HEK293 (cell line): ENCODE data around the gene HELLS.
"Not testable (repeated sequence)": the region's sequence is repeated elsewhere in the genome, so short reads cannot be mapped to it uniquely, and the experiment has no call there.

Experiments used
- BCL6B ChIP-seq: fragments of 450-650 bp; formaldehyde crosslinking; IDR thresholded peaks from 2 replicates; pipeline ENCODE4 v1.5.1; 2017; ENCODE audit warnings: missing biosample characterization, missing genetic modification characterization
- CTCF ChIP-seq: fragments of 450-650 bp; formaldehyde crosslinking; IDR thresholded peaks from 2 replicates; pipeline ENCODE4 v1.5.1; 2016; ENCODE audit warnings: missing biosample characterization, missing genetic modification characterization
- GLIS1 ChIP-seq: fragments of 450-650 bp; formaldehyde crosslinking; IDR thresholded peaks from 2 replicates; pipeline ENCODE4 v1.5.1; 2016; ENCODE audit warnings: missing biosample characterization, missing genetic modification characterization
- KLF9 ChIP-seq: fragments of 450-650 bp; formaldehyde crosslinking; IDR thresholded peaks from 2 replicates; pipeline ENCODE4 v1.5.1; 2016; ENCODE audit warnings: missing biosample characterization, missing genetic modification characterization, low read depth
- TCF7L2 ChIP-seq: IDR thresholded peaks from 2 replicates; pipeline ENCODE4 v1.6.1; 2011; ENCODE audit warnings: low read depth, mild to moderate bottlenecking, inconsistent platforms, low read length, moderate library complexity, borderline replicate concordance
- ZNF121 ChIP-seq: fragments of 450-650 bp; formaldehyde crosslinking; IDR thresholded peaks from 2 replicates; pipeline ENCODE4 v1.5.1; 2016; ENCODE audit warnings: missing biosample characterization, missing genetic modification characterization
- ZNF16 ChIP-seq: fragments of 450-650 bp; formaldehyde crosslinking; IDR thresholded peaks from 2 replicates; pipeline ENCODE4 v1.5.1; 2016; ENCODE audit warnings: low read depth, missing biosample characterization, missing genetic modification characterization
- ZNF184 ChIP-seq: fragments of 450-650 bp; IDR thresholded peaks from 2 replicates; pipeline ENCODE4 v1.5.1; 2018; ENCODE audit warnings: missing biosample characterization, mild to moderate bottlenecking, missing genetic modification characterization
- ZNF239 ChIP-seq: fragments of 450-650 bp; formaldehyde crosslinking; IDR thresholded peaks from 2 replicates; pipeline ENCODE4 v1.5.1; 2016; ENCODE audit warnings: missing biosample characterization, missing genetic modification characterization
- ZNF302 ChIP-seq: fragments of 450-650 bp; formaldehyde crosslinking; IDR thresholded peaks from 2 replicates; pipeline ENCODE4 v1.5.1; 2016; ENCODE audit warnings: missing biosample characterization, missing genetic modification characterization, low read depth
- ZNF488 ChIP-seq: fragments of 450-650 bp; formaldehyde crosslinking; IDR thresholded peaks from 2 replicates; pipeline ENCODE4 v1.5.1; 2016; ENCODE audit warnings: missing biosample characterization, missing genetic modification characterization
- ZNF707 ChIP-seq: fragments of 450-650 bp; formaldehyde crosslinking; IDR thresholded peaks from 2 replicates; pipeline ENCODE4 v1.5.1; 2016; ENCODE audit warnings: missing biosample characterization, missing genetic modification characterization
- TF ChIP-seq, protein P1 (sequence below): IDR thresholded peaks from 2 replicates; pipeline ENCODE4 v1.6.1; 2011; ENCODE audit warnings: mild to moderate bottlenecking, low read depth, low read length, borderline replicate concordance

- TF ChIP-seq ZNF184 (tag by site-specific recombination); ZNF16; TCF7L2; ZNF239 (tag by site-specific recombination); ZNF121 (tag by site-specific recombination); CTCF (tag by site-specific recombination); ZNF302 (tag by site-specific recombination); KLF9; ZNF707 (tag by site-specific recombination); ZNF488 (tag by site-specific recombination); GLIS1 (tag by site-specific recombination); BCL6B (tag by site-specific recombination): not testable (repeated sequence)
- TF ChIP-seq, protein P1, sequence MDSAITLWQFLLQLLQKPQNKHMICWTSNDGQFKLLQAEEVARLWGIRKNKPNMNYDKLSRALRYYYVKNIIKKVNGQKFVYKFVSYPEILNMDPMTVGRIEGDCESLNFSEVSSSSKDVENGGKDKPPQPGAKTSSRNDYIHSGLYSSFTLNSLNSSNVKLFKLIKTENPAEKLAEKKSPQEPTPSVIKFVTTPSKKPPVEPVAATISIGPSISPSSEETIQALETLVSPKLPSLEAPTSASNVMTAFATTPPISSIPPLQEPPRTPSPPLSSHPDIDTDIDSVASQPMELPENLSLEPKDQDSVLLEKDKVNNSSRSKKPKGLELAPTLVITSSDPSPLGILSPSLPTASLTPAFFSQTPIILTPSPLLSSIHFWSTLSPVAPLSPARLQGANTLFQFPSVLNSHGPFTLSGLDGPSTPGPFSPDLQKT: not testable (repeated sequence)
Measured at GRCh38 chr10:94531550-94531949, 14.0 kb upstream of the HELLS start.
